HepG2 (cell line): ENCODE measurements around the gene TMEM106B. TPM values are rescaled to one million over a fixed set of nuclear protein-coding genes. Genes with fewer than 3 reads are reported as not detected.

ENCODE experiments used
- CHCHD3 ChIP-seq: sonication (generic); formaldehyde crosslinking; IDR thresholded peaks from 2 replicates; pipeline ENCODE4 v1.8.0; 2022; ENCODE audit warnings: mild to moderate bottlenecking, missing genetic modification reagents, moderate library complexity
- HDAC2 ChIP-seq: sonication (generic); formaldehyde crosslinking; IDR thresholded peaks from 2 replicates; pipeline ENCODE4 v1.4.0; 2020; ENCODE audit warnings: missing genetic modification reagents
- KDM5B ChIP-seq: sonication (generic); formaldehyde crosslinking; IDR thresholded peaks from 2 replicates; pipeline ENCODE4 v1.4.0; 2020; ENCODE audit warnings: missing genetic modification reagents, mild to moderate bottlenecking, borderline replicate concordance
- KDM6A ChIP-seq: IDR thresholded peaks from 2 replicates; pipeline ENCODE4 v1.6.1; 2016; ENCODE audit warnings: low read depth
- KLF13 ChIP-seq: sonication (generic); formaldehyde crosslinking; IDR thresholded peaks from 2 replicates; pipeline ENCODE4 v1.4.0; 2020; ENCODE audit warnings: mild to moderate bottlenecking, missing genetic modification reagents
- PHF20 ChIP-seq: sonication (generic); formaldehyde crosslinking; IDR thresholded peaks from 2 replicates; pipeline ENCODE4 v1.5.0; 2020; ENCODE audit warnings: mild to moderate bottlenecking, missing genetic modification reagents
- RXRA ChIP-seq: sonication (generic); formaldehyde crosslinking; IDR thresholded peaks from 2 replicates; pipeline ENCODE4 v1.5.1; 2020; ENCODE audit warnings: missing genetic modification reagents
- SMAD3 ChIP-seq: sonication (generic); formaldehyde crosslinking; IDR thresholded peaks from 2 replicates; pipeline ENCODE4 v1.4.0; 2020; ENCODE audit warnings: missing genetic modification reagents
- SRSF4 ChIP-seq: fragments of 200-400 bp; formaldehyde crosslinking; IDR thresholded peaks from one replicate; pipeline ENCODE4 v1.6.1; 2018; ENCODE audit warnings: mild to moderate bottlenecking, low read depth, low read length, moderate library complexity; ENCODE audit not compliant: poor library complexity, severe bottlenecking
- YEATS2 ChIP-seq: sonication (generic); formaldehyde crosslinking; IDR thresholded peaks from 2 replicates; pipeline ENCODE4 v1.4.0; 2020; ENCODE audit warnings: missing genetic modification reagents, borderline replicate concordance
- ZBTB1 ChIP-seq: sonication (generic); formaldehyde crosslinking; IDR thresholded peaks from 2 replicates; pipeline ENCODE4 v1.4.0; 2020; ENCODE audit warnings: missing genetic modification reagents, borderline replicate concordance
- ZBTB21 ChIP-seq: sonication (generic); formaldehyde crosslinking; IDR thresholded peaks from 2 replicates; pipeline ENCODE4 v1.4.0; 2020; ENCODE audit warnings: missing genetic modification reagents
- ZNF10 ChIP-seq: sonication (generic); formaldehyde crosslinking; IDR thresholded peaks from 2 replicates; pipeline ENCODE4 v1.4.0; 2020; ENCODE audit warnings: mild to moderate bottlenecking, low read depth, missing genetic modification reagents, borderline replicate concordance
- ZNF614 ChIP-seq: IDR thresholded peaks from 2 replicates; pipeline ENCODE4 v1.6.1; 2018; ENCODE audit warnings: missing biosample characterization, missing genetic modification reagents, inconsistent platforms, borderline replicate concordance
- ZNF737 ChIP-seq: sonication (generic); formaldehyde crosslinking; IDR thresholded peaks from 2 replicates; pipeline ENCODE4 v1.5.0; 2020; ENCODE audit warnings: missing genetic modification reagents, mild to moderate bottlenecking, borderline replicate concordance
- polyA plus RNA-seq, 8 experiments: library from polyadenylated mRNA; depleted of rRNA in 3 of 8; stranded (reverse) in 7 of 8; unstranded in 1 of 8; fragments of >200 nt; fragmentation: Illumina TruSeq in 4 of 8; extraction: Trizol in 4 of 8; gene quantifications; 2 replicates each; pipeline versions ENCODE4 v1.2.1 to v1.2.3, GENCODE V29; 2011 to 2016; ENCODE audit warnings: low read depth in 4 of 8, missing spikeins in 1 of 8, mixed read lengths in 1 of 8; ENCODE audit not compliant: insufficient read depth in 1 of 8
- total RNA-seq, 5 experiments: library from RNA; depleted of rRNA; stranded (reverse); fragments of >200 nt; fragmentation: Illumina TruSeq; extraction: Trizol; gene quantifications; 2 replicates each; pipeline ENCODE4 v1.2.3, GENCODE V29; 2016; ENCODE audit warnings: low read depth in 1 of 5
- TF ChIP-seq, protein P1 (sequence below): sonication (generic); formaldehyde crosslinking; IDR thresholded peaks from 2 replicates; pipeline ENCODE4 v1.4.0; 2020; ENCODE audit warnings: missing genetic modification reagents, mild to moderate bottlenecking, borderline replicate concordance
- TF ChIP-seq, protein P2 (sequence below): sonication (generic); formaldehyde crosslinking; IDR thresholded peaks from 2 replicates; pipeline ENCODE4 v1.5.0; 2020; ENCODE audit warnings: mild to moderate bottlenecking, missing genetic modification reagents
- TF ChIP-seq, protein P3 (sequence below): sonication (generic); formaldehyde crosslinking; IDR thresholded peaks from 2 replicates; pipeline ENCODE4 v1.4.0; 2020; ENCODE audit warnings: mild to moderate bottlenecking, missing genetic modification reagents
- TF ChIP-seq, protein P4 (sequence below): sonication (generic); formaldehyde crosslinking; conservative IDR thresholded peaks from 2 replicates; pipeline ENCODE4 v1.8.0; 2022; ENCODE audit warnings: mild to moderate bottlenecking, moderate library complexity, missing genetic modification reagents
- TF ChIP-seq, protein P5 (sequence below): sonication (generic); formaldehyde crosslinking; IDR thresholded peaks from 2 replicates; pipeline ENCODE4 v1.8.1; 2023; ENCODE audit warnings: missing genetic modification reagents, inconsistent platforms, borderline replicate concordance

The TMEM106B gene
- total and polyA plus RNA-seq, 2 of the 13 experiments (the other 11 are each of a cell fraction or from before 2014, with no cell fraction given) = 16.8 to 25.1 TPM

DNA sequence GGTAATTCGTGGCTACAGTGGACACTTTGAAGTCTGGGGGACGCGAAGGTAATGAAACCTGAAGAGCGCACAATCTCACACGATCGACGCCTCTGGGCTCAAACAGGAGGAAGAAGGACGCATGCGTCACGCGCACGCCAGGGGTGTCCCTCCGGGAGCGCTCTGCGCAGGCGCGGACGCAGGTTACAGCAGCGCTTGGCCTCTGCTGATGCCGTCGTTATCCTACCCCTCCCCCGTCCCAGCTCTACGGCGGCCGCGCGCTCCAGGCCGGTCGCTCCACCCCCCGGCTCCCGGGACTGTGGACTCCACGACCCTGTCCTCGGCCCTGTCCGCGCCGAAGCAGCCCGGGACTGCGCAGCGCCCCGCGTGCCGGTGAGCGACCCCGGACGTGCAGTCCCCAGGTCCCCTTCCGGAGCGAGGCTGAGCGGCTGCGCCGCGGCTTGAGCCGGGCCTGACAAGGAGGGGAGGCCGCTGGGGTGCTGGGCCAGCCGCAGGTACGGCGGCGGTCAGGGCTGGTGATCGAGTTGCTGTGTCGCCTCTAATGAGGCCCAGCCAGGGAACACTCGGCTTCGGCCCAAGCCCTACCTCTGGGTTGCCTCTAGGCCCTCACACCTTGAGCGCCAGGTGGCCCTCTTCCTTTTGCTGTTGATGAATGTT, at the start of gene TMEM106B (continued):
- TF ChIP-seq, protein P1, sequence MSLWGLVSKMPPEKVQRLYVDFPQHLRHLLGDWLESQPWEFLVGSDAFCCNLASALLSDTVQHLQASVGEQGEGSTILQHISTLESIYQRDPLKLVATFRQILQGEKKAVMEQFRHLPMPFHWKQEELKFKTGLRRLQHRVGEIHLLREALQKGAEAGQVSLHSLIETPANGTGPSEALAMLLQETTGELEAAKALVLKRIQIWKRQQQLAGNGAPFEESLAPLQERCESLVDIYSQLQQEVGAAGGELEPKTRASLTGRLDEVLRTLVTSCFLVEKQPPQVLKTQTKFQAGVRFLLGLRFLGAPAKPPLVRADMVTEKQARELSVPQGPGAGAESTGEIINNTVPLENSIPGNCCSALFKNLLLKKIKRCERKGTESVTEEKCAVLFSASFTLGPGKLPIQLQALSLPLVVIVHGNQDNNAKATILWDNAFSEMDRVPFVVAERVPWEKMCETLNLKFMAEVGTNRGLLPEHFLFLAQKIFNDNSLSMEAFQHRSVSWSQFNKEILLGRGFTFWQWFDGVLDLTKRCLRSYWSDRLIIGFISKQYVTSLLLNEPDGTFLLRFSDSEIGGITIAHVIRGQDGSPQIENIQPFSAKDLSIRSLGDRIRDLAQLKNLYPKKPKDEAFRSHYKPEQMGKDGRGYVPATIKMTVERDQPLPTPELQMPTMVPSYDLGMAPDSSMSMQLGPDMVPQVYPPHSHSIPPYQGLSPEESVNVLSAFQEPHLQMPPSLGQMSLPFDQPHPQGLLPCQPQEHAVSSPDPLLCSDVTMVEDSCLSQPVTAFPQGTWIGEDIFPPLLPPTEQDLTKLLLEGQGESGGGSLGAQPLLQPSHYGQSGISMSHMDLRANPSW (CRISPR knock-in tag) = peak; percentile 90; the same call in 1 of the 2 replicates
- TF ChIP-seq KDM6A (CRISPR knock-in tag) = no peak
- peak; percentile 82; the same call in 1 of the 2 replicates for TF ChIP-seq RXRA (CRISPR knock-in tag)
- peak; percentile 86 for TF ChIP-seq PHF20 (CRISPR knock-in tag)
- TF ChIP-seq ZBTB21 (CRISPR knock-in tag) = no peak
- no peak; the same call in 1 of the 2 replicates for TF ChIP-seq ZNF10 (CRISPR knock-in tag)
- peak; percentile 100 for TF ChIP-seq KDM5B (CRISPR knock-in tag)
- TF ChIP-seq, protein P2, sequence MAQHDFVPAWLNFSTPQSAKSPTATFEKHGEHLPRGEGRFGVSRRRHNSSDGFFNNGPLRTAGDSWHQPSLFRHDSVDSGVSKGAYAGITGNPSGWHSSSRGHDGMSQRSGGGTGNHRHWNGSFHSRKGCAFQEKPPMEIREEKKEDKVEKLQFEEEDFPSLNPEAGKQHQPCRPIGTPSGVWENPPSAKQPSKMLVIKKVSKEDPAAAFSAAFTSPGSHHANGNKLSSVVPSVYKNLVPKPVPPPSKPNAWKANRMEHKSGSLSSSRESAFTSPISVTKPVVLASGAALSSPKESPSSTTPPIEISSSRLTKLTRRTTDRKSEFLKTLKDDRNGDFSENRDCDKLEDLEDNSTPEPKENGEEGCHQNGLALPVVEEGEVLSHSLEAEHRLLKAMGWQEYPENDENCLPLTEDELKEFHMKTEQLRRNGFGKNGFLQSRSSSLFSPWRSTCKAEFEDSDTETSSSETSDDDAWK (CRISPR knock-in tag) = no peak
- TF ChIP-seq CHCHD3 = peak; percentile 98
- TF ChIP-seq HDAC2 (CRISPR knock-in tag) = peak; percentile 63; the same call in 1 of the 2 replicates
- TF ChIP-seq, protein P3, sequence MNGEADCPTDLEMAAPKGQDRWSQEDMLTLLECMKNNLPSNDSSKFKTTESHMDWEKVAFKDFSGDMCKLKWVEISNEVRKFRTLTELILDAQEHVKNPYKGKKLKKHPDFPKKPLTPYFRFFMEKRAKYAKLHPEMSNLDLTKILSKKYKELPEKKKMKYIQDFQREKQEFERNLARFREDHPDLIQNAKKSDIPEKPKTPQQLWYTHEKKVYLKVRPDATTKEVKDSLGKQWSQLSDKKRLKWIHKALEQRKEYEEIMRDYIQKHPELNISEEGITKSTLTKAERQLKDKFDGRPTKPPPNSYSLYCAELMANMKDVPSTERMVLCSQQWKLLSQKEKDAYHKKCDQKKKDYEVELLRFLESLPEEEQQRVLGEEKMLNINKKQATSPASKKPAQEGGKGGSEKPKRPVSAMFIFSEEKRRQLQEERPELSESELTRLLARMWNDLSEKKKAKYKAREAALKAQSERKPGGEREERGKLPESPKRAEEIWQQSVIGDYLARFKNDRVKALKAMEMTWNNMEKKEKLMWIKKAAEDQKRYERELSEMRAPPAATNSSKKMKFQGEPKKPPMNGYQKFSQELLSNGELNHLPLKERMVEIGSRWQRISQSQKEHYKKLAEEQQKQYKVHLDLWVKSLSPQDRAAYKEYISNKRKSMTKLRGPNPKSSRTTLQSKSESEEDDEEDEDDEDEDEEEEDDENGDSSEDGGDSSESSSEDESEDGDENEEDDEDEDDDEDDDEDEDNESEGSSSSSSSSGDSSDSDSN = peak; percentile 99
- peak; percentile 65 for TF ChIP-seq SRSF4
- TF ChIP-seq, protein P4, sequence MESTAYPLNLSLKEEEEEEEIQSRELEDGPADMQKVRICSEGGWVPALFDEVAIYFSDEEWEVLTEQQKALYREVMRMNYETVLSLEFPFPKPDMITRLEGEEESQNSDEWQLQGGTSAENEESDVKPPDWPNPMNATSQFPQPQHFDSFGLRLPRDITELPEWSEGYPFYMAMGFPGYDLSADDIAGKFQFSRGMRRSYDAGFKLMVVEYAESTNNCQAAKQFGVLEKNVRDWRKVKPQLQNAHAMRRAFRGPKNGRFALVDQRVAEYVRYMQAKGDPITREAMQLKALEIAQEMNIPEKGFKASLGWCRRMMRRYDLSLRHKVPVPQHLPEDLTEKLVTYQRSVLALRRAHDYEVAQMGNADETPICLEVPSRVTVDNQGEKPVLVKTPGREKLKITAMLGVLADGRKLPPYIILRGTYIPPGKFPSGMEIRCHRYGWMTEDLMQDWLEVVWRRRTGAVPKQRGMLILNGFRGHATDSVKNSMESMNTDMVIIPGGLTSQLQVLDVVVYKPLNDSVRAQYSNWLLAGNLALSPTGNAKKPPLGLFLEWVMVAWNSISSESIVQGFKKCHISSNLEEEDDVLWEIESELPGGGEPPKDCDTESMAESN (CRISPR knock-in tag) = peak; percentile 94
- 0 out of 2 replicates have a peak, but pooled peaks have one; percentile 19 for TF ChIP-seq ZBTB1 (CRISPR knock-in tag)
- no peak for TF ChIP-seq SMAD3 (CRISPR knock-in tag)
- TF ChIP-seq, protein P5, sequence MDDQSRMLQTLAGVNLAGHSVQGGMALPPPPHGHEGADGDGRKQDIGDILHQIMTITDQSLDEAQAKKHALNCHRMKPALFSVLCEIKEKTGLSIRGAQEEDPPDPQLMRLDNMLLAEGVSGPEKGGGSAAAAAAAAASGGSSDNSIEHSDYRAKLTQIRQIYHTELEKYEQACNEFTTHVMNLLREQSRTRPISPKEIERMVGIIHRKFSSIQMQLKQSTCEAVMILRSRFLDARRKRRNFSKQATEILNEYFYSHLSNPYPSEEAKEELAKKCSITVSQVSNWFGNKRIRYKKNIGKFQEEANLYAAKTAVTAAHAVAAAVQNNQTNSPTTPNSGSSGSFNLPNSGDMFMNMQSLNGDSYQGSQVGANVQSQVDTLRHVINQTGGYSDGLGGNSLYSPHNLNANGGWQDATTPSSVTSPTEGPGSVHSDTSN (CRISPR knock-in tag) = peak; percentile 26
- peak; percentile 99 for TF ChIP-seq ZNF737 (CRISPR knock-in tag)
- TF ChIP-seq ZNF614 (CRISPR knock-in tag) = peak; percentile 91; the same call in 1 of the 2 replicates
- peak; percentile 93 for TF ChIP-seq YEATS2
- TF ChIP-seq KLF13 = peak; percentile 83; the same call in 1 of the 2 replicates
